ENCODE results near the gene ZNF850.

ZNF850 gene

DNA sequence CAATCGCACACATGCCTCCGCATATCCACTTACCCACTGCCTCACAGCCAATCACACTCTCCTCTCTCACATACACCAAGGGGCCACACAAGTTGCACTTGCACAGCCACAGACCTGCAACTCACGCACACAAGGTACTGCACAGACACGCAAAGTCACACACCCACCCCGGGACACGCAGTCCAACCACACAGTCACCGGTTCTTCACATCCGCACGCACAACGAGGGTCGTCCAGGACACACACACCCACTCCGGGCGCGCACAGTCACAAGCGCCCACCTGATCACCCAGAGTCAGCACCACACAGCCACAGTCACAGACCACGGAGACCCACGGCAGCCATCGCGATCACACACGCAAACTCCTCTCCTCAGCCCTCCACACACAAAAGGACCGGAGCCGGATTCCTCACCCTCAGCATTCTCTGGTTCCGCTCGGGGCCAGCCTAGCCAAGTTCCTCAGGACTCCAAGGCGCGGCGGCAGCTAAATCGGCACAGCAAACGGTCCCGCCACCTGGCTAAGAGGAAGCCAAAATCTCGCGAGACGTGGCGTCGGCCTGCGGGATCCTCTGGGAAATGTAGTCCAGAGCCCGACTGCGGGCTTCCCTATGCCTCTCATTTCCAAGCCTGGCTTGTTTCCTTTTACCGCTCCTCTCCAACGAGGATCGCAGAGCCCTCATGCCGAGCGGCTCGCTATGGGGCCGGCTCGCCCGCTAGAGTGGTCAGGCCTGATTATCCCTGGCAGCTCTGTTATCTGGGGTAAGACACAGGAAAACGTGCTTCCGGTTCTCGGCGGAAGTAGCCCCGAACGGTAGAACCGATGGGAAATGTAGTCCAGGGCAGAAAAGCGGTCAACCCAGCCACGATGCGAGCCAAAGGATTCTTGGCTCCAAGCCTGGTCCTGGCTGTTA lies at the start of gene ZNF850:
ZNF850 (minus strand) TSS at position 497 of the 912 bp plus-strand sequence. CDS start 10,201 bp downstream, outside the sequence.
- H3K36me3 Mint-ChIP-seq (ENCODE audit: low read depth), result peaks cover 57% of the 10 kb centered on the region
- peak within 1 kb of the TSS; percentile 95 to 98 (median 96) for H3K4me3 Mint-ChIP-seq
- TF ChIP-seq, protein P1, sequence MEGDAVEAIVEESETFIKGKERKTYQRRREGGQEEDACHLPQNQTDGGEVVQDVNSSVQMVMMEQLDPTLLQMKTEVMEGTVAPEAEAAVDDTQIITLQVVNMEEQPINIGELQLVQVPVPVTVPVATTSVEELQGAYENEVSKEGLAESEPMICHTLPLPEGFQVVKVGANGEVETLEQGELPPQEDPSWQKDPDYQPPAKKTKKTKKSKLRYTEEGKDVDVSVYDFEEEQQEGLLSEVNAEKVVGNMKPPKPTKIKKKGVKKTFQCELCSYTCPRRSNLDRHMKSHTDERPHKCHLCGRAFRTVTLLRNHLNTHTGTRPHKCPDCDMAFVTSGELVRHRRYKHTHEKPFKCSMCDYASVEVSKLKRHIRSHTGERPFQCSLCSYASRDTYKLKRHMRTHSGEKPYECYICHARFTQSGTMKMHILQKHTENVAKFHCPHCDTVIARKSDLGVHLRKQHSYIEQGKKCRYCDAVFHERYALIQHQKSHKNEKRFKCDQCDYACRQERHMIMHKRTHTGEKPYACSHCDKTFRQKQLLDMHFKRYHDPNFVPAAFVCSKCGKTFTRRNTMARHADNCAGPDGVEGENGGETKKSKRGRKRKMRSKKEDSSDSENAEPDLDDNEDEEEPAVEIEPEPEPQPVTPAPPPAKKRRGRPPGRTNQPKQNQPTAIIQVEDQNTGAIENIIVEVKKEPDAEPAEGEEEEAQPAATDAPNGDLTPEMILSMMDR (IDR thresholded peaks at IDR 0.05; ENCODE audit: unreplicated experiment in 3 of 3), result no peak
- peaks cover 21% of the 10 kb centered on the region for H3K4me1 Mint-ChIP-seq
- peaks cover 50% of the 10 kb centered on the region for H3K9me3 Mint-ChIP-seq
- H3K27me3 Mint-ChIP-seq (ENCODE audit: low read depth), result no peaks in the 10 kb centered on the region
- H3K27ac Mint-ChIP-seq, result peak within 1 kb of the TSS; percentile 79 to 93 (median 91)

DNA sequence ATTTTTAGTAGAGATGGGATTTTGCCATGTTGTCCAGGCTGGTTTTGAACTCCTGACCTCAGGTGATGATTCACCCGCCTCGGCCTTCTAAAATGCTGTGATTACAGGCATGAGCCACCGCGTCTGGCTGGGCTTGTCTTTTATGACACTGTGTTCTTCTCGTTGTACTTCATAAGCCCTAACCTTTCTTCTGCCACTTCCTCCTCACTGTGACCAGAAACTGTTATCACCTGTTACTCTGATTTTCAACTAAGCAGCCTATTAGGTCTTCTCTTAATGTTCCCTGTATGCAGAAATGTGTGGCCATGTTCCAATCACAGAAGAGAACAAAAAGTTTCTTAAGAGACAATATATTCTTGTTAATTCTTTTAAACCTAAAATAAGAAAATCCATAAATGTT lies 49.2 kb upstream of the ZNF850 start:
- TF ChIP-seq, protein P1 (IDR thresholded peaks at IDR 0.05; ENCODE audit: unreplicated experiment in 3 of 3), result no peak
- Mint-ChIP-seq H3K9me3 (peaks cover 83% of the 10 kb centered on the region), H3K4me1 (no peaks in the 10 kb centered on the region), H3K36me3 (ENCODE audit: low read depth) (peaks cover 98% of the 10 kb centered on the region), H3K27me3 (ENCODE audit: low read depth) (no peaks in the 10 kb centered on the region), H3K27ac (no peak overlapping the region), H3K4me3 (no peak overlapping the region)

DNA sequence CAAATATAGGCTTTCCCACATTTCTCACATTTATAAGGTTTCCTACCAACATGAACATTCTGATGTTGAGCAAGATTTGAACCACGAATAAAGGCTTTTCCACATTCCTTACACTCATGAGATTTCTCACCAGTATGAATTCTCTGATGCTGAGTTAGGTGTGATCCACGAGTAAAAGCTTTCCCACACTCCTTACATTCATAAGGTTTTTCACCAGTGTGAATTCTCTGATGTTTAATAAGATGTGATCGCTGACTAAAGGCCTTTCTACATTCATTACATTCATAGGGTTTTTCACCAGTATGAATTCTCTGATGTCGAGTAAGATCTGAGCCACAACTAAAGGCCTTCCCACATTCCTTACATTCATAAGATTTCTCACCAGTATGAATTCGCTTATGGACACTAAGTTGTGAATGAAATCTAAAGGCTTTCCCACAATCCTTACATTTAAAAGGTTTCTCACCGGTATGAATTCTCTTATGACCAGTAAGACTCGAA lies 46.6 kb upstream of the ZNF850 start:
- peaks cover 100% of the 10 kb centered on the region for H3K36me3 Mint-ChIP-seq (ENCODE audit: low read depth)
- TF ChIP-seq, protein P1 (IDR thresholded peaks at IDR 0.05; ENCODE audit: unreplicated experiment in 3 of 3), result no peak
- H3K27me3 Mint-ChIP-seq (ENCODE audit: low read depth), result no peaks in the 10 kb centered on the region
- no peak overlapping the region for H3K4me3 Mint-ChIP-seq
- peaks cover 80% of the 10 kb centered on the region for H3K9me3 Mint-ChIP-seq
- no peak overlapping the region for H3K27ac Mint-ChIP-seq
- no peaks in the 10 kb centered on the region for H3K4me1 Mint-ChIP-seq

DNA sequence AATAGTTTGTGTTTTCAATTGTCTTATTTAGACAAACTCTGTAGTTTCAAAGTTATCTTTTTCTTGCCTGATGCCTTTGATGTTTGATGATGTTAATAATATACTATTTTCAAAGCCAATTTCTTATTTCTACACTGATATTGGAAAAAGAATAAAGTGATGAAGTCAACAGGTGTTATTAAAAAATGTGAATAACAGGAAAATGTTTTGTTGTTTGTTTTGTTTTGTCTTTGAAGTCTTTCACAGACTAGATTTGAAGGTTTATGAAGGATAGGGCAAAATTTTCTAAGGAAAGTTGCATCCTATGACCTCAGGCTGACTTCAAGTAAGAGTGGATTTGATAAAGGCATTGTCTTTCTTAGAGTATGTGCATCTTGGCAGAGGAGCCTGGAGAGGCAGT lies 34.4 kb upstream of the ZNF850 start:
- Mint-ChIP-seq H3K4me3 (no peak overlapping the region), H3K4me1 (no peaks in the 10 kb centered on the region), H3K27me3 (ENCODE audit: low read depth) (no peaks in the 10 kb centered on the region), H3K36me3 (ENCODE audit: low read depth) (peaks cover 80% of the 10 kb centered on the region), H3K27ac (no peak overlapping the region), H3K9me3 (peaks cover 62% of the 10 kb centered on the region)
- TF ChIP-seq, protein P1 (IDR thresholded peaks at IDR 0.05; ENCODE audit: unreplicated experiment in 3 of 3), result no peak

DNA sequence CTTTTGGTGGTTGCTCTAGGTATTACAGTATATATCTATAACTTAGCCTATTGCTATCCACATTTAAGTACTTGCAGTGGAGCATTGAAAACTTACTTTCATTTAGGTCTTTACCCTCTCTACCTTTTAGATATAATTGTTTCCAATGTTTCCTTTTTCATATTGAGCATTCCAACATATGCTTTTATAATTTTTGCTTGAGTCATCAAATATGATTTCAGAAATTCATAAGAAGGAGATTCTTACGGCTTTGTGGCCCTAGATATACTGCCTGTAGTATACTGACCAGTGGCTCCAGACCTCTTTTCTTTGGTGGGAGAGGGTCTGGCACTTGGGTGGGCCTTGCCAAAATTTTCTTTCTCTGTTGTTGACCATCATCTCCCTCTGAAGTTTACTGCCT lies 32.8 kb upstream of the ZNF850 start:
- H3K4me3 Mint-ChIP-seq, result no peak overlapping the region
- TF ChIP-seq, protein P1 (IDR thresholded peaks at IDR 0.05; ENCODE audit: unreplicated experiment in 3 of 3), result no peak
- H3K4me1 Mint-ChIP-seq, result no peaks in the 10 kb centered on the region
- peaks cover 80% of the 10 kb centered on the region for H3K36me3 Mint-ChIP-seq (ENCODE audit: low read depth)
- no peaks in the 10 kb centered on the region for H3K27me3 Mint-ChIP-seq (ENCODE audit: low read depth)
- H3K9me3 Mint-ChIP-seq, result peaks cover 57% of the 10 kb centered on the region
- H3K27ac Mint-ChIP-seq, result no peak overlapping the region
